H9 (cell line): Measurements from ENCODE around the gene NLN. TPM values are rescaled to one million over a fixed set of nuclear protein-coding genes. Genes with fewer than 3 reads are reported as not detected.

Experiments
- DNase-seq: peaks from one replicate; pipeline ENCODE4 v3.0.0-alpha.2; 2017
- H2AFZ ChIP-seq: one replicate; pipeline ENCODE4 v1.6.1; 2013; ENCODE audit warnings: mild to moderate bottlenecking, low read length, control low read depth, moderate library complexity
- H2AK5ac ChIP-seq: 2 replicates; pipeline ENCODE4 v1.6.1; 2013; ENCODE audit warnings: low read length, control low read depth, mixed read lengths; ENCODE audit not compliant: insufficient read length
- H2BK120ac ChIP-seq: one replicate; pipeline ENCODE4 v1.6.1; 2013; ENCODE audit warnings: low read depth, mild to moderate bottlenecking, low read length, control low read depth, inconsistent platforms; ENCODE audit not compliant: poor library complexity, severe bottlenecking
- H2BK12ac ChIP-seq: 2 replicates; pipeline ENCODE4 v1.6.1; 2013; ENCODE audit warnings: low read length, control low read depth, mixed read lengths, low read depth; ENCODE audit not compliant: insufficient read length
- H2BK15ac ChIP-seq: 2 replicates; pipeline ENCODE4 v1.6.1; 2013; ENCODE audit warnings: low read depth, low read length, control low read depth
- H2BK20ac ChIP-seq: one replicate; pipeline ENCODE4 v1.6.1; 2013; ENCODE audit warnings: low read depth, mild to moderate bottlenecking, low read length, control low read depth, inconsistent platforms; ENCODE audit not compliant: poor library complexity, severe bottlenecking
- H2BK5ac ChIP-seq: 2 replicates; pipeline ENCODE4 v1.6.1; 2013; ENCODE audit warnings: low read length, control low read depth, mixed read lengths; ENCODE audit not compliant: insufficient read length
- H3K14ac ChIP-seq: 2 replicates; pipeline ENCODE4 v1.6.1; 2013; ENCODE audit warnings: low read length, control low read depth; ENCODE audit not compliant: insufficient read depth
- H3K18ac ChIP-seq: 2 replicates; pipeline ENCODE4 v1.6.1; 2013; ENCODE audit warnings: low read depth, mild to moderate bottlenecking, mixed read lengths, low read length, control low read depth; ENCODE audit not compliant: insufficient read length
- H3K23ac ChIP-seq: 2 replicates; pipeline ENCODE4 v1.6.1; 2013; ENCODE audit warnings: low read length, control low read depth, mixed read lengths, low read depth; ENCODE audit not compliant: insufficient read length
- H3K23me2 ChIP-seq: 2 replicates; pipeline ENCODE4 v1.6.1; 2013; ENCODE audit warnings: low read depth, mild to moderate bottlenecking, mixed read lengths, low read length, control low read depth; ENCODE audit not compliant: insufficient read length, poor library complexity, severe bottlenecking
- H3K27ac ChIP-seq: 2 replicates; pipeline ENCODE4 v1.5.1; 2013; ENCODE audit warnings: low read length, control low read depth, mixed read lengths, low read depth; ENCODE audit not compliant: insufficient read length
- H3K27me3 ChIP-seq: 2 replicates; pipeline ENCODE4 v1.6.1; 2013; ENCODE audit warnings: low read length, control low read depth, inconsistent platforms; ENCODE audit not compliant: insufficient read depth
- H3K4ac ChIP-seq: 2 replicates; pipeline ENCODE4 v1.6.1; 2013; ENCODE audit warnings: low read depth, mild to moderate bottlenecking, control low read depth, inconsistent platforms, low read length, moderate library complexity
- H3K4me1 ChIP-seq: 2 replicates; pipeline ENCODE4 v1.6.1; 2013; ENCODE audit warnings: low read length, control low read depth, inconsistent platforms; ENCODE audit not compliant: insufficient read depth
- H3K4me2 ChIP-seq: 2 replicates; pipeline ENCODE4 v1.6.1; 2013; ENCODE audit warnings: low read length, control low read depth, mixed read lengths; ENCODE audit not compliant: insufficient read length, insufficient read depth
- H3K56ac ChIP-seq: 2 replicates; pipeline ENCODE4 v1.6.1; 2013; ENCODE audit warnings: low read depth, mild to moderate bottlenecking, mixed read lengths, low read length, control low read depth; ENCODE audit not compliant: insufficient read length
- H3K79me1 ChIP-seq: 2 replicates; pipeline ENCODE4 v1.6.1; 2013; ENCODE audit warnings: low read depth, mild to moderate bottlenecking, moderate library complexity, low read length, control low read depth, inconsistent platforms; ENCODE audit not compliant: insufficient read depth, poor library complexity, severe bottlenecking
- H3K79me2 ChIP-seq: 2 replicates; pipeline ENCODE4 v1.6.1; 2013; ENCODE audit warnings: low read length, control low read depth, inconsistent platforms; ENCODE audit not compliant: insufficient read depth
- H3K9ac ChIP-seq: 2 replicates; pipeline ENCODE4 v1.6.1; 2013; ENCODE audit warnings: low read length, control low read depth, mixed read lengths; ENCODE audit not compliant: insufficient read length; ENCODE audit errors: extremely low read depth
- H3K9me3 ChIP-seq: one replicate; pipeline ENCODE4 v1.6.1; 2013; ENCODE audit warnings: low read depth, low read length, inconsistent platforms; ENCODE audit not compliant: control insufficient read depth
- H3T11ph ChIP-seq: one replicate; pipeline ENCODE4 v1.6.1; 2013; ENCODE audit warnings: mild to moderate bottlenecking, low read length, control low read depth, inconsistent platforms
- H4K20me1 ChIP-seq: one replicate; pipeline ENCODE4 v1.6.1; 2013; ENCODE audit not compliant: control insufficient read depth, insufficient read length, insufficient read depth
- H4K5ac ChIP-seq: 2 replicates; pipeline ENCODE4 v1.6.1; 2013; ENCODE audit warnings: low read depth, mild to moderate bottlenecking, mixed read lengths, low read length, control low read depth; ENCODE audit not compliant: insufficient read length
- H4K8ac ChIP-seq: replicated peaks from 2 replicates; pipeline ENCODE4 v1.6.1; 2013; ENCODE audit warnings: low read length, control low read depth, mixed read lengths, low read depth; ENCODE audit not compliant: insufficient read length
- H4K91ac ChIP-seq: 2 replicates; pipeline ENCODE4 v1.6.1; 2013; ENCODE audit warnings: low read depth, mild to moderate bottlenecking, moderate library complexity, mixed read lengths, low read length, control low read depth; ENCODE audit not compliant: insufficient read length
- H3K27ac Mint-ChIP-seq, 3 experiments: 2 replicates in 2 of 3; 3 replicates in 1 of 3; pipeline ENCODE4 v1.8.0; 2020 to 2021; ENCODE audit warnings: mixed read lengths in 3 of 3, mild to moderate bottlenecking in 1 of 3, moderate library complexity in 1 of 3
- H3K27me3 Mint-ChIP-seq: 2 replicates; pipeline ENCODE4 v1.8.0; 2021; ENCODE audit warnings: low read depth, mild to moderate bottlenecking, moderate library complexity, mixed read lengths
- H3K36me3 Mint-ChIP-seq, 3 experiments: 2 replicates in 2 of 3; 3 replicates in 1 of 3; pipeline ENCODE4 v1.8.0; 2020 to 2021; ENCODE audit warnings: low read depth in 3 of 3, mixed read lengths in 3 of 3; ENCODE audit not compliant: insufficient read depth in 1 of 3
- H3K4me1 Mint-ChIP-seq, 2 experiments: 2 replicates each; pipeline ENCODE4 v1.8.0; 2020; ENCODE audit warnings: mixed read lengths in 2 of 2
- H3K4me3 Mint-ChIP-seq, 2 experiments: 2 replicates in 1 of 2; 3 replicates in 1 of 2; pipeline ENCODE4 v1.8.0; 2020 to 2021; ENCODE audit warnings: mild to moderate bottlenecking in 2 of 2, mixed read lengths in 2 of 2, moderate library complexity in 1 of 2
- H3K9me3 Mint-ChIP-seq, 2 experiments: 2 replicates in 1 of 2; 3 replicates in 1 of 2; pipeline ENCODE4 v1.8.0; 2020; ENCODE audit warnings: mild to moderate bottlenecking in 2 of 2, mixed read lengths in 2 of 2, moderate library complexity in 1 of 2
- CTCF ChIP-seq: fragments of 200-600 bp; sonication (generic); conservative IDR thresholded peaks from 3 replicates; pipeline ENCODE4 v1.8.0; 2021; ENCODE audit warnings: antibody characterized with exemption, mild to moderate bottlenecking
- WGBS: extraction: QIAGEN DNeasy Blood & Tissue Kit; methylation state at CpG from one replicate; pipeline ENCODE4 v1.1.7; 2013; ENCODE audit warnings: missing lambda C conversion rate, low lambda C conversion rate, mixed read lengths; ENCODE audit not compliant: insufficient read length; ENCODE audit errors: extremely low coverage; 5-methylcytosine and 5-hydroxymethylcytosine counted together
- total RNA-seq: library from RNA; stranded (reverse); gene quantifications from 2 replicates; pipeline ENCODE4 v1.2.1, GENCODE V29; 2021

The NLN gene
- total RNA-seq, 1 experiment from 2014 or later, result 137 TPM

GRCh38 chr5:65821966-65822365 is 100.0 kb downstream of the NLN start:
- no peak overlapping the region for H4K8ac ChIP-seq
- H2BK20ac ChIP-seq, result no peak overlapping the region
- H2BK12ac ChIP-seq, result no peak overlapping the region
- TF ChIP-seq CTCF, result no peak
- H3K9me3 ChIP-seq, result no peaks in the 10 kb centered on the region
- H3K27me3 ChIP-seq, result no peaks in the 10 kb centered on the region
- H3K18ac ChIP-seq, result no peak overlapping the region
- H3T11ph ChIP-seq, result no peak overlapping the region
- Mint-ChIP-seq H3K4me1 (peaks cover 12 to 18% of the 10 kb centered on the region in 2 experiments), H3K9me3 (no peaks in the 10 kb centered on the region), H3K27me3 (no peaks in the 10 kb centered on the region), H3K4me3 (no peak overlapping the region), H3K27ac (peak overlapping the region in 1 of 3 experiments; percentile 79; a peak in 2 of 7 replicates), H3K36me3 (peaks cover 12 to 41% (median 39%) of the 10 kb centered on the region in 3 experiments)
- H2AFZ ChIP-seq, result no peak overlapping the region
- no peak overlapping the region for H4K91ac ChIP-seq
- H3K56ac ChIP-seq, result no peak overlapping the region
- no peak overlapping the region for H3K4ac ChIP-seq
- DNase-seq, result no peak
- H3K14ac ChIP-seq, result no peak overlapping the region
- H2BK5ac ChIP-seq, result no peak overlapping the region
- no CpG with 5 or more reads among the region's 4 CpGs for WGBS
- no peak overlapping the region for H4K5ac ChIP-seq
- no peaks in the 10 kb centered on the region for H3K4me1 ChIP-seq
- H2AK5ac ChIP-seq, result no peak overlapping the region
- no peak overlapping the region for H3K23ac ChIP-seq
- H3K27ac ChIP-seq, result no peak overlapping the region
- H3K23me2 ChIP-seq, result no peaks in the 10 kb centered on the region
- H3K4me2 ChIP-seq, result no peak overlapping the region
- no peaks in the 10 kb centered on the region for H3K79me1 ChIP-seq
- H4K20me1 ChIP-seq, result no peaks in the 10 kb centered on the region
- H3K9ac ChIP-seq, result no peak overlapping the region
- no peaks in the 10 kb centered on the region for H3K79me2 ChIP-seq
- H2BK15ac ChIP-seq, result no peak overlapping the region
- H2BK120ac ChIP-seq, result no peak overlapping the region
